Subcutaneous adipose tissue (tissue), 4 donors: Measurements from ENCODE around the gene ALDH1L1. TPM values are rescaled to one million over a fixed set of nuclear protein-coding genes. Genes with fewer than 3 reads are reported as not detected.

Source experiments
- total RNA-seq, 4 donors: library from RNA; depleted of rRNA; stranded (reverse); fragments of >200 nt; gene quantifications; one replicate each; pipeline ENCODE4 v1.1.0, GENCODE V29; 2016
- TF ChIP-seq, protein P1 (sequence below): fragments of 450-650 bp; IDR thresholded peaks from one replicate; pipeline ENCODE4 v1.5.1; 2016; ENCODE audit warnings: low read depth, mild to moderate bottlenecking, control low read depth, antibody characterized with exemption, moderate library complexity

Gene ALDH1L1
- total RNA-seq, 4 donors from 2014 or later = 63.4 to 281 (median 73.8) TPM

DNA sequence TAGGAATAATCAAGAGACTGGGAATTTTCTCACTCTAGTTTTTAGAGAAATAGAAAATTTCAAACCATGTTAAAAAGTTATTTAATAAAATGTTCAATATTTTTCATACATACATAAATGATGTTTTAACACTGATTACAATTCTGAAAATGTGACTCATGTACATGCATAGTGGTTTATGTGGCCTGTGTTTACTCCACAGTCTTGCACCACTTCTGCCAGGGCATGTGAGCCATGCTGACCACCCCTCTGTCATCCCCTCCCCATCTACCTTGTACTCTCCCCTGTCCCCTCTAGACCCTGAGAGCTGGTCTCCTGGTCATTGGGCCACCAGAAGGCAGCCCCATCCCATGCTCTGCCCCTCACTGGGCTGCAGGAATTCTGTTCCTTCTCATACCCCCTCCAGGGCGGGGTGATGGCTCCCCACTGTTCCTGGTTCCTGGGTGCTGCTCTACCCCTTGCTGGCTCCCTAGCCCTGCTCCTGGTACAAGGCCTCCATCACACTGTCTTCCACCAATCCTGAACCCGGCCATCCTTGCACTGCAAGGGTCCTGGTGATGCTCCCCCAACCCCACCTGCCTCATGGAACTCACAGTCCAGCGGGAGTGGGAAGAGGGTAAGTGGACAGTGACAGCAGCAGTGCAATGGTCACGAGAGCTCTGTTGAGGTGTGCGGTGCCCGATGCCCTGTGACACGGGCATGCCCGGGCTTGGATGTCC, 72.3 kb downstream of the ALDH1L1 start:
- TF ChIP-seq, protein P1, sequence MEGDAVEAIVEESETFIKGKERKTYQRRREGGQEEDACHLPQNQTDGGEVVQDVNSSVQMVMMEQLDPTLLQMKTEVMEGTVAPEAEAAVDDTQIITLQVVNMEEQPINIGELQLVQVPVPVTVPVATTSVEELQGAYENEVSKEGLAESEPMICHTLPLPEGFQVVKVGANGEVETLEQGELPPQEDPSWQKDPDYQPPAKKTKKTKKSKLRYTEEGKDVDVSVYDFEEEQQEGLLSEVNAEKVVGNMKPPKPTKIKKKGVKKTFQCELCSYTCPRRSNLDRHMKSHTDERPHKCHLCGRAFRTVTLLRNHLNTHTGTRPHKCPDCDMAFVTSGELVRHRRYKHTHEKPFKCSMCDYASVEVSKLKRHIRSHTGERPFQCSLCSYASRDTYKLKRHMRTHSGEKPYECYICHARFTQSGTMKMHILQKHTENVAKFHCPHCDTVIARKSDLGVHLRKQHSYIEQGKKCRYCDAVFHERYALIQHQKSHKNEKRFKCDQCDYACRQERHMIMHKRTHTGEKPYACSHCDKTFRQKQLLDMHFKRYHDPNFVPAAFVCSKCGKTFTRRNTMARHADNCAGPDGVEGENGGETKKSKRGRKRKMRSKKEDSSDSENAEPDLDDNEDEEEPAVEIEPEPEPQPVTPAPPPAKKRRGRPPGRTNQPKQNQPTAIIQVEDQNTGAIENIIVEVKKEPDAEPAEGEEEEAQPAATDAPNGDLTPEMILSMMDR = no peak

DNA sequence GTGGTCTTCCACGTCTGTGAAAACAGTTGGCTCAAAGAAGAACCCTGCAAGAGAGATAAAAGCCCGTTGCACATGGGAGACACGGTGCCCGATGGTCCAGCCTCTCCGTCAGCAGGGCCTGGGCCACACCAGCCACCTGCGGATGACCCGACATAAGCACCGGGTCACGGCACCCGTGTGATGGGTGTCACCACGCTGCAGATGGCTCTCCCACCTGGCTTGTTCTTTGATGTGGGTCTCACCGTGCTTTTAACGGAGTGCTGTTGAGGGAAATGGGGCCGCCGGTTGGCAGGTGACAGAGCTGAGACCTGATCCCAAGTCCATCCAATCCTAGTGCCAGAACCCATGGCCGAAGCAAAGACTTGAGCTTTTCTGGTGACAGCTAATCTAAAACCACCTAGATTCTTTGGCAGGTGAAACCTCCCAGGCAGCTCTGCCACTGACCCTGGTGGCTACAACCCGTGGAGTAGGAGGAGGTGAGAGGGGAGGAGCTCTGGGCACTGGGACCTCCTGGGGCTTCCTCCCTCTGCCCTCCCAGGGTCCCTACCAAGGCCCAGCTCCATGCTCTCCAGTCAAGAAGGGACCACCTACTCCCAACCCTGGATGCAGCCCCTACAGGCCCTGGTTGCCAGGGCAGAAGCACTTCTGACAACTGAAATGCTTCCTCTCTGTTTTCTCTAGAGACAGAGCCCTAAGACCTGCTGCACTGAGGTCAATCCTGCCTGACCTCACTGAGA, 73.0 kb downstream of the ALDH1L1 start:
- TF ChIP-seq, protein P1 = no peak

DNA sequence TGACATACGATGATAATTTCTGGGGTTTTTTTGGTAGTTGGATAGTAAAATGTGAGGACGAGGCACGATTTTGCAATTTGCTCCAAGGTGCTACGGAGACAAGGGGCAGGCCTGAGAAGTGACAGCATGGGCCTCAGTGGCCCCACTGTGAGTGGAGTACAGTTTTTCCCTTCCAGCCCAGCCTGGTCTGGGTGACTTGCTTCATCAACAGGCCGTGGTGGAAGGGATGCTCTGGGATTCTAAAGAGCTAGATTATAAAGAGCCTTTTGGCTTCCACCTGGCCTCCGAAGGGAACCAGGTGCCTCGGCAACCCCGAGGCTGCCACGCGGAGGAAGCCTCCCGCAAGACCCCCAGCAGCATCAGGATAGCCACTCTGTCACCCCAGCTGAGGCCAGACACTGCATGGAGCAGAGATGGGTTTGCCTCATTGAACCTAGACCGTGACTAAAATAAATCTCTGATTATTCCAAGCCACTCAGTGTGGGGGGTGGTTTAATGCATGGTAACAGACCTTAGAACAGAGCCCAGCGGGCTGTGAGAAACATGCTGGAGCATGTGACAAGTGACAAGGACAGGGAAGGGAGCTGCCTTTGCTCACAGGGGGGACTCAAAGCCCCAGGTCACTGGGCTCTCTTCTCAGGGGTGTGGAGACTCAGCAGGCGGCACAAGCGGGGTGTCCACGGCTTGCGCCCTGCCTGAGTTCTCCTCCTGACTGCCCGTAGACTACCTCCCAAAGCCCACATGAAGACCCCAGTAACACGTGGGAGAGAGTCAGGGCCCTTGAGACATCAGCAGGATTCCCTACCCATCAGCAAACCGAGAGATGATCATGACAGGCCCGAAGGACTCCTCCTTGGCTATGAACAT, 73.8 kb downstream of the ALDH1L1 start:
- TF ChIP-seq, protein P1 = no peak

DNA sequence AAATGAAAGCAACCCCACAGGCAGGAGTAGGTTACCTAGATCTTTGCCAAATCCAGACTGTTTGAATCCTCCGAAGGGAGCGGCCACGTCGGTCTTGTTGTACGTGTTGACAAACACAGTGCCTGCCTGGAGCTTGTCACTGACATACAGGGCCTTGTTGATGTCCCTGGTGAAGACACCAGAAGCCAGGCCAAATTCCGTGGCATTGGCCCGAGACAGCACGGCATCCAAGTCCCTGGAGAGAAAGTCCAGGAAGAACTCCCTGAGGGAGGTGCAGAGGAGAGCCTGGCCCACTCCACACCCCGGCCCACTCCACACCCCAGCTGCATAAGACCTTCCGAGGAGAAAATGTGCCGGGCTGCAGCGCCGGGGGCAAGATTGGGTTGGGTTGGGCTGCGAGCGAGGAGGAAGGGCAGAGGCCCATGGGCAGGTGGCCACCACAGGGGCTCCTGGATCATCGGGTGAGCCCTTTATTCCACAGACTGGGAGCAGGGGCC, 74.6 kb downstream of the ALDH1L1 start:
- TF ChIP-seq, protein P1 = no peak

DNA sequence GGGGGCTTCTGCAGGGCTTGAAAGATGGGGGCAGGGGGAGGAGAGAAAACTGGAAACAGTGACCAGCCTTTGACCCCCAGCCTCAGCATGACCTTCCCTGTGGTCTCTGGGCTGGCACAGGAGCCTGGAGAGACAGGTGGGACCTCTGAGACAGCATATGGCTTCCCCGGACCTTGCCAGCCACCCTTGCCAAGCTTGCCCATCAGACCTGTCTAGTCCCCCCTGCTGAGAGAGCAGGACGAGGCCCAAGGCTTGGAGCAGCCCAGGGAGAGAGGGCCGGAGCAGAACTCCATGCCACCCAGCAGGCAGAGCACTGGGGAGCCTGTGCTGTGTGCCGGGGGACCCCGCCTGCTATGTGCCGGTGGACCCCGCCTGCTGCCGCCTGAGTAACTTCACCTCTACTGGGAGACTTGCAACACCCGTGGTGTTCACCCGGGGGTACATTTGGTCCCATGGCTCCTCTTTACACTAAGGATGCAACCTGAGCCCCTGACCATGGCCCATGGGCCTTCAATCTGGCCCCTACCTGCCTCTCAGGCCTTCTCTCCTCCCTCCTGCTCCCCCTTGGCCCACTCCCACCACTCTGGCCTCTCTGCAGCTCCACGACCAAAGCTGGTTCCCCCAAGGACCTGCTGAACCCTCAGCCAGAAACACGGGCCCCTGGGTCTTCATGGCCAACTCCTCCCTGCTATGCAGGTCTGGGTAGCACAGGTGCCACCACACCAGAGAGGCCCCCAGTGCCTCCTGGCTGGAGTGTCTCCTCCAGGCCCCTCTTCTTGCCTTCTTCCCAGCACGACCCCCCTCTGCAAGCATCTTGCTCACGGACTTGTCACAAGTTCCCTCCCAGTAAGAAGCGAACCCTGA, 75.4 kb downstream of the ALDH1L1 start:
- TF ChIP-seq, protein P1 = no peak

DNA sequence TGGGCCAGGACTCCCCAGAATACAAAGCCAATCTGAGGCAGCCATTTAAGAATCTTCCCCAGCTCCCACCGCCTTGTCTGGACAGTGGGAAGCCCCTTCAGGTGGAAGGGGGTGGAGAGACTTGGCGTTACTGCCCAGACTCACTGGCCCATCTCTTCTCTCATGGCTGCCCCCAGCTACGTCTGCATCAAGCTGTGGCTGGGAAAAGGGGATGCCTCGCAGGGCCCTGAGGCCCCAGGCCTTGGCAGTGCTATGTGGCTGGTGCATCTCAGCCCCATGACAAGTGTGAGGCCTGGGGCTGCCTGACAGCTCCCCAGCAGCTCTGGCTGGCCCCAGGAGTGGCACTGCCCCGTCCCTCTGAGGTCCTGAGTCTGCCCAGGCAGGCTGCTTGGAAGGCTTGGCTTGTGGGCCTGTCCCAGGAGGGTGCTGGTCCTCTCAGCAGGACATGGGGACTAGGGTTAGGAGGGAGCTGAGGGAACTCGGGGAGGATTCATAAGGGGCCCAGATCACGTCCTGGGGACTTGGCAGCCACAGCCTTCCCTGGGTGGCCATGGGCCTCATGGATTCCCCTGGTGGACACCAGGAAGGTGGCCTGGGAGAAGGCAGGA, 76.3 kb downstream of the ALDH1L1 start:
- TF ChIP-seq, protein P1 = no peak
